RPMI7951 (cell line): Measurements from ENCODE around the gene ARFGAP1. TPM values are rescaled to one million over a fixed set of nuclear protein-coding genes. Genes with fewer than 3 reads are reported as not detected.

Experiments
- DNase-seq: peaks from one replicate; pipeline ENCODE4 v3.0.0-alpha.2; 2012; ENCODE audit warnings: low read depth
- total RNA-seq: library from RNA; depleted of rRNA; stranded (reverse); fragments of >200 nt; shearing (Covaris generic); gene quantifications from 2 replicates; pipeline ENCODE4 v1.2.3, GENCODE V29; 2014

ARFGAP1 gene
- total RNA-seq, 1 experiment from 2014 or later, result 29.0 TPM

- DNase-seq, result no peak
Observed at GRCh38 chr20:63318391-63319163, 46.0 kb downstream of the ARFGAP1 start.

DNA sequence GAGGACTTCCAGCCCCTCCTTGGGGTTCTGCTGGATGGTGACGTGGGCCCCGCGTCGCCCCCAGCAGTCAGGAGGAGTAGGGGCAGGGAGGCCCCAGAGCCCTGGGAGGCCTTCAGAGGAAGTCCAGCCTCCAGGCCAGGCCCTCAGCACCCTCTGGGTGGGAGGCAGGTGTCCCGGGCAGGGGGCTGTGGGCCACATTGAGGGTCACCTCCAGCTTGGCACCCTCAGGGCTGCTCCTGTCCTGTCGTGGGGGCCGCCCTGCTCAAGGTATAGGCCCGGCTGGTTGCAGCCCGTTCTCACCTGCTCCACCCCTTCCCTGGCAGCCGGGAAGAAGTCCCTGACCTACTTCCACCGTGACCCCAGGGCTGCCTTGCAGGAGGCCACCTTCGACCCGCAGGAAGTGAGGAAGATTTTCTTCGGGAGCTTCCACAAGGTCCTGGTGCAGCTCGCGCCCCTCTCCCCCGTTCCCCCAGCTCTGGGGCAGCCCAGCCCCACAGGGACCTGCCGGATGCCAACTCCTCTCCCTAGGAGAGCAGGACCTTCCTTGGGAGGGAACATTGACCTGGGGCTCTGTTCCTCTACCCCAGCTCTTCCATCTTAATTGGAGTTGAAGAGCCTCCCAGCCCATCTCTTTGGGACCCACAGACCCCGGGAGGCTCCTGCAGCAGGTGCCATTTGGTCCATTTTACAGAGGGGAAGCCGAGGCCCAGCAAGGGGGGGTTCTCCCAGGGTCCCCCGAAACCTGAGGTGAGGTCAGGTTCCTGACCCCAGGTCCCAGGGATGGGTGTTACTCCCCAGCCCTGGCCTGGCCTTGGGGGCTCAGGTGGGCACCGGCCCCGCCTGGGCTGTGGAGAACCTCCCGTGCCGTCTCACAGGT, 46.8 kb downstream of the ARFGAP1 start:
- DNase-seq, result no peak

GRCh38 chr20:63320041-63320511, 47.5 kb downstream of the ARFGAP1 start:
- DNase-seq, result no peak

DNA sequence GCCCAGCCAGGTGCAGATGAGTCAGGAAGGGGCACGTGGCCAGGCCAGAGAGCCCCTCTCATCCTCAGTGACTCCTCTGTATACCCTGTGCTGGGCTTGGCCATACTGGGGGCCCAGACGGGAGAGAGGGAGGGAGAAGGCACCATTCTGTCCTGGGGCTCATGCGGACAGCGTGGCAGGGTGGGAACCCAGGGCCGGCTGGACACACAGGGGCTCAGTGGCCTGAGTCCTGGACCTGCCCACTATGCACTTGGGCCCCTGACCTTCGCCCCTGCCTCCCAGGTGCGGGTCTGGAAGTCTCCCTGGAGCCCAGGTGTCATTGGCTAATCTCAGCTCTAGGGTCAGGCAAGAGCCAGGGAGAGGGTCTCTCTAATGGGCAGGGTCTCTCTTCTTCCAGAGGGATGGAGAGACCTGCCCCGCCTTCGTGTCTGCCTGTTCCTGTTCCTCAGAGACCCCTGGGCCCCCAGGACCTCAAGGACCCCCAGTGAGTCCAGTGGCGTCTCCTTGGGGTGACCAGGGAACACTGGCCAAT, 48.1 kb downstream of the ARFGAP1 start:
- DNase-seq, result no peak

- DNase-seq, result peak; percentile 56
Observed at GRCh38 chr20:63321148-63321831, 48.7 kb downstream of the ARFGAP1 start.

DNA sequence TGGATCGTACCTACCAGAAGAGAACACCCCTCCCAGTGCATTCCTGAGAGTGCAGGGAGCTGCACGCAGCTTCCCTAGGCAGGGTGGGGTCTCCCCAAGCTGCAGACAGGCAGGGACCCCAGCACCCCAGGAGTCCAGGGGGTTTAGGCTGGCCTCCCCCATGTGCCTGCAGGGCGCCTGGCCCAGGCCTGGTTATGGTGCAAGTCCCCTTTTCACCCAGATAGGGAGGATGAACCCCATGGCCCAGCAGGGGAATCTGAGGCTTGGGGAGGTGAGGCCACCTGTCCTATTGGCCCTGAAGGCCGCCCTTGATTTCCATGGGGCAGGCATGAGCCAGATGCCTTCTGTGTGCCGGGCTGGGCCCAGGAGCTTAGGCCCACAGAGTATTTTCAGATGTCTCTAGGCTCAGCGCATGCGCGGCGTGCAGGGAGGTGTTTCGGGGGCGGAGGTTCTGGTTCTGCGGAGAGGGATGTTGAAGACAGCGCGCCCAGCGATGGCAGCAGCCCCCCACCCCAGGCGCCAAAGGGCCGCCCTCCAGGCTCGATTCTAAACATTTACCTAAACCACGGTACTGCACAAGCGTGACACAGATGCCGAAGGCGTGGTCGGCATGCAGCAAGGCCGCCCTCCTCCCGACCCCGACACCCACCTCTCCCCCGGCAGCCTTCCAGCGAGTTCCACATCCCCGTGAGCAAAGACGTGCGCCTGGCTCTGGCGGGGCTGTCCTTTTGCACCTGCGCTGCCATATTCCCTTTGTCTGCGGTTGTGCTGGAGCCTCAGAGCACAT, 49.7 kb downstream of the ARFGAP1 start:
- DNase-seq, result no peak

DNA sequence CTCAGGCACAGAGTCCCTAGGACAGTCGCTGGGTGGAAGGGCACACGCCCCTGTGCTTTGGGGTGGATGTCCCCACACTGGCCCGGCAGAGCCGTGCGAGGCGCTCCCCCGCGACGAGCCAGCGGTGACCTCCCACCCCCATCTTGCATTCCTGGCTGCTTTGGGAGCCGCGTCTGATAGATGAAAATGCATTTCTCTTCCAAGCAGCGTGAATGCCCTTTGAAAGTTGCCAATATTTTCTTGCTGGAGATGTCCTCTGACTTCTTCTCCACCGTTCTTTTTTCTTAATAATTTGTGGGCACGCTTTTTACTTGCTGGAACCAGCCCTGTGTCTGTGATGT, 50.3 kb downstream of the ARFGAP1 start:
- DNase-seq, result no peak

GRCh38 chr20:63323357-63323981, 50.9 kb downstream of the ARFGAP1 start:
- no peak for DNase-seq

GRCh38 chr20:63325021-63325471, 52.4 kb downstream of the ARFGAP1 start:
- no peak for DNase-seq

GRCh38 chr20:63325554-63326313, 53.1 kb downstream of the ARFGAP1 start:
- no peak for DNase-seq

DNA sequence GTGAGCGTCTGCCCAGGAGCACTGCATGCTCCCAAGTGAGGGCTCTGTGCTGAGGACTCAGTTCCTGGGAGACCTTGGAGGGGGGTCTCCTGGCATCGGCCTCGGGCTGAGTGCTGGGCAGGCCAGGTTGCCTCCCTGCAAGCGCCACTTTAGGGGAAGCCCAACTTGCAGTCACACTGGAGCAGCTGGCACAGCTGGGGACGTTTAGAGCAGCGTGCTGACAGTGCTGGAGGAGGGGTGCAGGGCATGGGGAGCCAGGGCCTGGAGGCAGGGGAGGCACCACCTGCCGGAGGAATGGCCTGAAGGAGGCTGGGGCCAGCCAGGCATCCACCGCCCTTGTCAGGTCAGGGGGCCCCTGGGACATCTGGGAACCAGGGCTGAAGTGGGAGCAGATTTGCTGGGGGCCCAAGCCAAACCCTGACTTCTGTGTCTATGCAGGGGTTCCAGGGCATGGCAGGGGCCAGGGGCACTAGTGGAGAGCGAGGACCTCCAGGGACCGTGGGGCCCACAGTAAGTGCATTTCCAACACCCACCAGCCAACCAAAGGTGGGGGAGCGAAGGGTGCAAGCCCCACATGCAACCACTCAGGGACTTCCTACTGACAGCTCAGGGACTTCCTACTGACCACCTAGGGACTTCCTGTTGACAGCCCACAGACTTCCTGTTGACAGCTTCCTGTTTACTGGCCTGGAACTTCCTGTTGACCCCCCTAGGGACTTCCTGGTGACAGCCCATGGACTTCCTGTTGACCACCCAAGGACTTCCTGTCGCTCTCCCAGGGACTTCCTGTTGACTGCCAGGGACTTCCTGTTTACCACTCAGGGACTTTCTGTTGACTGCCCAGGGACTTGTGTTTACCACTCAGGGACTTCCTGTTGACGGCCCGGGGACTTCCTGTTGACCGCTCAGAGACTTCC, 54.0 kb downstream of the ARFGAP1 start:
- DNase-seq, result no peak

- DNase-seq, result no peak
Observed at GRCh38 chr20:63327231-63327745, 54.7 kb downstream of the ARFGAP1 start.

GRCh38 chr20:63328026-63328700, 55.5 kb downstream of the ARFGAP1 start:
- DNase-seq, result no peak

- no peak for DNase-seq
Observed at GRCh38 chr20:63328718-63329275, 56.2 kb downstream of the ARFGAP1 start.

DNA sequence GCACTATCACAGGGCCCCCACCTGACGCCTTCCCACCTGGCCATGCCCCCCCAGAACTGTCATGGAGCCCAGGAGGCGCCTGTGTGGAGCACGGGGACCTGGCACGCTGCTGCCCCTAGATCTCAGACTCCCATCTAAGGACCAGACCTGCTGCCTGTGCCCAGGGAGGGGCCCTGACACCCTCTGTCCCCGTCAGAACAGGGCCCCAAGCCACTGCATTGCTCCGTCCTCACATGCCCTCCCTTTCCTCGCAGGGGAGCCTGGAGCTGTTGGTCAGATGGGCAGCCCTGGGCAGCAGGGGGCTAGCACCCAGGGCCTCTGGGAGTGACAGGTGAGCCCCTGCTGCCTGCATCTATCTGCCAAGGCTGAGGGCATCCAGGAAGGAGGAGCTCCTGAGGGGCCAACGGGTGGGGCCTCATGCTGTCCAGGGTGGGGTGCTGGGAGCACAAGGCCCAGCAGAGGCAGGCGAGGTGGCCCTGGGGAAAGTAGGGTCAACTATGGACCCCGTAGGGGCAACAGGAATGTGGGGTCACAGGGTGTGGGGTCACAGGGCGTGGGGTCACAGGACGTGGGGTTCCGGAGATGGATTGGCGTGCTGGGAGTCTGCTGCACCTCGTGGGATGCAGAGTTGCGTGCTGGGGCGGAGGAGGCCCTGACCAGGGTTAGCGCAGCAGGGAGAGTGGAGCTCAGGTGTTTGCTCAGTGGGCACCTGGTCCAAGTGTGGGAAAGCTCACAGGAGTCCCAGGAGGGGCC, 56.9 kb downstream of the ARFGAP1 start:
- no peak for DNase-seq

- no peak for DNase-seq
Observed at GRCh38 chr20:63330084-63330760, 57.6 kb downstream of the ARFGAP1 start.
